Immature natural killer cell (primary cell): Measurements from ENCODE around the gene ACYP2. TPM values are rescaled to one million over a fixed set of nuclear protein-coding genes. Genes with fewer than 3 reads are reported as not detected.

Experiments
- DNase-seq, 3 donors: peaks; one replicate each; pipeline ENCODE4 v3.0.0; 2022; ENCODE audit warnings: mixed read lengths in 1 of 3
- H3K27ac Mint-ChIP-seq, 6 donors: one replicate each; pipeline ENCODE4 v1.8.0; 2020; ENCODE audit warnings: mixed read lengths in 6 of 6, mild to moderate bottlenecking in 5 of 6, inconsistent platforms in 4 of 6, moderate library complexity in 3 of 6
- H3K27me3 Mint-ChIP-seq, 3 donors: one replicate each; pipeline ENCODE4 v1.8.0; 2020 to 2021; ENCODE audit warnings: low read depth in 3 of 3, mild to moderate bottlenecking in 3 of 3, mixed read lengths in 3 of 3, moderate library complexity in 3 of 3, inconsistent platforms in 1 of 3
- H3K36me3 Mint-ChIP-seq, 3 donors: one replicate each; pipeline ENCODE4 v1.8.0; 2020; ENCODE audit warnings: mixed read lengths in 3 of 3, inconsistent platforms in 2 of 3, mild to moderate bottlenecking in 2 of 3
- H3K4me1 Mint-ChIP-seq, 2 donors: one replicate each; pipeline ENCODE4 v1.8.0; 2020; ENCODE audit warnings: inconsistent platforms in 2 of 2, mild to moderate bottlenecking in 2 of 2, mixed read lengths in 2 of 2, moderate library complexity in 1 of 2
- H3K4me3 Mint-ChIP-seq, 5 donors: one replicate each; pipeline ENCODE4 v1.8.0; 2020; ENCODE audit warnings: mild to moderate bottlenecking in 5 of 5, mixed read lengths in 5 of 5, inconsistent platforms in 3 of 5, moderate library complexity in 3 of 5
- H3K9me3 Mint-ChIP-seq, 6 donors: one replicate each; pipeline ENCODE4 v1.8.0; 2020; ENCODE audit warnings: mild to moderate bottlenecking in 6 of 6, mixed read lengths in 6 of 6, inconsistent platforms in 4 of 6, moderate library complexity in 3 of 6
- polyA plus RNA-seq, 3 donors: library from polyadenylated mRNA; unstranded; fragments of 300-500 nt; fragmentation: Illumina TruSeq; gene quantifications; one replicate each; pipeline ENCODE4 v1.2.3, GENCODE V29; 2021

ACYP2 gene
- polyA plus RNA-seq, 3 donors from 2014 or later = 18.8 to 20.0 (median 19.6) TPM

GRCh38 chr2:54191361-54192135 lies 76.1 kb downstream of the ACYP2 start:
- Mint-ChIP-seq H3K4me1 (no peaks in the 10 kb centered on the region), H3K27me3 (peaks cover 0 to 2% (median 0%) of the 10 kb centered on the region in 3 donors), H3K27ac (no peak overlapping the region), H3K36me3 (peaks cover 4 to 10% (median 9%) of the 10 kb centered on the region in 3 donors), H3K4me3 (no peak overlapping the region), H3K9me3 (no peaks in the 10 kb centered on the region)
- DNase-seq = no peak

- DNase-seq = no peak
- Mint-ChIP-seq H3K27me3 (peaks cover 0 to 2% (median 0%) of the 10 kb centered on the region in 3 donors), H3K27ac (no peak overlapping the region), H3K9me3 (no peaks in the 10 kb centered on the region), H3K36me3 (peaks cover 4 to 7% (median 4%) of the 10 kb centered on the region in 3 donors), H3K4me1 (no peaks in the 10 kb centered on the region), H3K4me3 (no peak overlapping the region)
Observed at GRCh38 chr2:54194761-54195750, 79.6 kb downstream of the ACYP2 start.

- Mint-ChIP-seq H3K27ac (peak overlapping the region in 1 of 6 donors; percentile 48), H3K36me3 (peaks cover 0 to 3% (median 0%) of the 10 kb centered on the region in 3 donors), H3K27me3 (peaks cover 0 to 2% (median 2%) of the 10 kb centered on the region in 3 donors), H3K9me3 (no peaks in the 10 kb centered on the region), H3K4me1 (no peaks in the 10 kb centered on the region), H3K4me3 (no peak overlapping the region)
- no peak for DNase-seq
Observed at GRCh38 chr2:54196646-54197045, 81.2 kb downstream of the ACYP2 start.

- H3K9me3 Mint-ChIP-seq = no peaks in the 10 kb centered on the region
- no peaks in the 10 kb centered on the region for H3K36me3 Mint-ChIP-seq
- peaks cover 0 to 6% of the 10 kb centered on the region in 2 donors for H3K4me1 Mint-ChIP-seq
- H3K27me3 Mint-ChIP-seq = peaks cover 0 to 2% (median 0%) of the 10 kb centered on the region in 3 donors
- no peak overlapping the region for H3K27ac Mint-ChIP-seq
- H3K4me3 Mint-ChIP-seq = no peak overlapping the region
- DNase-seq = no peak
Observed at GRCh38 chr2:54204476-54204875, 89.1 kb downstream of the ACYP2 start.

GRCh38 chr2:54206596-54206995 lies 91.2 kb downstream of the ACYP2 start:
- Mint-ChIP-seq H3K27me3 (no peaks in the 10 kb centered on the region), H3K27ac (no peak overlapping the region), H3K4me1 (peaks cover 0 to 6% of the 10 kb centered on the region in 2 donors), H3K9me3 (no peaks in the 10 kb centered on the region), H3K4me3 (no peak overlapping the region), H3K36me3 (no peaks in the 10 kb centered on the region)
- DNase-seq = no peak

- Mint-ChIP-seq H3K4me3 (no peak overlapping the region), H3K36me3 (no peaks in the 10 kb centered on the region), H3K4me1 (peaks cover 0 to 6% of the 10 kb centered on the region in 2 donors), H3K27me3 (peaks cover 0 to 2% (median 0%) of the 10 kb centered on the region in 3 donors), H3K9me3 (no peaks in the 10 kb centered on the region), H3K27ac (no peak overlapping the region)
- no peak for DNase-seq
Observed at GRCh38 chr2:54207666-54208195, 92.3 kb downstream of the ACYP2 start.

- DNase-seq = no peak
- H3K36me3 Mint-ChIP-seq = peaks cover 0 to 5% (median 4%) of the 10 kb centered on the region in 3 donors
Observed at GRCh38 chr2:54208364-54209240, 93.2 kb downstream of the ACYP2 start.

GRCh38 chr2:54209379-54209778 lies 94.0 kb downstream of the ACYP2 start:
- H3K4me1 Mint-ChIP-seq = peaks cover 0 to 6% of the 10 kb centered on the region in 2 donors
- peaks cover 5 to 9% (median 9%) of the 10 kb centered on the region in 3 donors for H3K36me3 Mint-ChIP-seq
- no peak for DNase-seq
- peaks cover 0 to 5% (median 0%) of the 10 kb centered on the region in 6 donors for H3K9me3 Mint-ChIP-seq
- peaks cover 0 to 2% (median 0%) of the 10 kb centered on the region in 3 donors for H3K27me3 Mint-ChIP-seq
- H3K4me3 Mint-ChIP-seq = no peak overlapping the region
- H3K27ac Mint-ChIP-seq = no peak overlapping the region

More at GRCh38 chr2:54208364-54209240, 93.2 kb downstream of the ACYP2 start:
- H3K4me1 Mint-ChIP-seq = peaks cover 0 to 6% of the 10 kb centered on the region in 2 donors
- no peak overlapping the region for H3K4me3 Mint-ChIP-seq
- H3K27me3 Mint-ChIP-seq = peaks cover 0 to 2% (median 0%) of the 10 kb centered on the region in 3 donors
- H3K27ac Mint-ChIP-seq = no peak overlapping the region
- H3K9me3 Mint-ChIP-seq = no peaks in the 10 kb centered on the region

GRCh38 chr2:54212456-54212855 lies 97.0 kb downstream of the ACYP2 start:
- H3K36me3 Mint-ChIP-seq = peaks cover 10 to 16% (median 11%) of the 10 kb centered on the region in 3 donors
- no peak for DNase-seq
- peaks cover 0 to 2% (median 0%) of the 10 kb centered on the region in 3 donors for H3K27me3 Mint-ChIP-seq
- no peaks in the 10 kb centered on the region for H3K4me1 Mint-ChIP-seq
- peak overlapping the region in 1 of 6 donors; percentile 7 for H3K27ac Mint-ChIP-seq
- H3K9me3 Mint-ChIP-seq = peaks cover 0 to 13% (median 6%) of the 10 kb centered on the region in 6 donors
- no peak overlapping the region for H3K4me3 Mint-ChIP-seq

- H3K27me3 Mint-ChIP-seq = peaks cover 0 to 2% (median 0%) of the 10 kb centered on the region in 3 donors
- peaks cover 0 to 13% (median 6%) of the 10 kb centered on the region in 6 donors for H3K9me3 Mint-ChIP-seq
- no peaks in the 10 kb centered on the region for H3K4me1 Mint-ChIP-seq
- no peak overlapping the region for H3K27ac Mint-ChIP-seq
- no peak for DNase-seq
- no peak overlapping the region for H3K4me3 Mint-ChIP-seq
- H3K36me3 Mint-ChIP-seq = peaks cover 10 to 16% (median 11%) of the 10 kb centered on the region in 3 donors
Observed at GRCh38 chr2:54213082-54213481, 97.7 kb downstream of the ACYP2 start.

GRCh38 chr2:54224997-54225396 lies 109.6 kb downstream of the ACYP2 start:
- Mint-ChIP-seq H3K27ac (no peak overlapping the region), H3K9me3 (no peaks in the 10 kb centered on the region), H3K4me3 (no peak overlapping the region), H3K36me3 (peaks cover 0 to 12% (median 3%) of the 10 kb centered on the region in 3 donors), H3K4me1 (no peaks in the 10 kb centered on the region), H3K27me3 (peaks cover 0 to 2% (median 0%) of the 10 kb centered on the region in 3 donors)
- no peak for DNase-seq

GRCh38 chr2:54226260-54226659 lies 110.8 kb downstream of the ACYP2 start:
- no peak for DNase-seq
- Mint-ChIP-seq H3K36me3 (peaks cover 0 to 7% (median 3%) of the 10 kb centered on the region in 3 donors), H3K4me1 (no peaks in the 10 kb centered on the region), H3K9me3 (no peaks in the 10 kb centered on the region), H3K27me3 (peaks cover 0 to 2% (median 0%) of the 10 kb centered on the region in 3 donors), H3K4me3 (no peak overlapping the region), H3K27ac (no peak overlapping the region)
